ENCODE data around the gene ZSCAN5A.
A peak's percentile ranks its signal among the peaks of the same experiment; 100 is the strongest.
"Not testable (repeated sequence)": the region's sequence is repeated elsewhere in the genome, so short reads cannot be mapped to it uniquely, and the experiment has no call there.

ZSCAN5A gene

GRCh38 chr19:56270676-56271075 lies 44.0 kb downstream of the ZSCAN5A start:
- DNase-seq, result no peak

GRCh38 chr19:56269348-56269747 lies 45.3 kb downstream of the ZSCAN5A start:
- no peak for DNase-seq

GRCh38 chr19:56266051-56266450 lies 48.6 kb downstream of the ZSCAN5A start:
- DNase-seq, result peak; percentile 56

GRCh38 chr19:56263319-56263718 lies 51.3 kb downstream of the ZSCAN5A start:
- no peak for DNase-seq

- DNase-seq, result not testable (repeated sequence)
These were observed 52.7 kb downstream of the ZSCAN5A start for GRCh38 chr19:56261932-56262331.

- DNase-seq, result no peak
These were observed 53.5 kb downstream of the ZSCAN5A start for GRCh38 chr19:56261145-56261544.

GRCh38 chr19:56258272-56258671 lies 56.4 kb downstream of the ZSCAN5A start:
- no peak for DNase-seq

GRCh38 chr19:56253737-56254136 lies 60.9 kb downstream of the ZSCAN5A start:
- peak; percentile 50 for DNase-seq

GRCh38 chr19:56252699-56253422 lies 61.8 kb downstream of the ZSCAN5A start:
- DNase-seq, result peak; percentile 54

- DNase-seq, result not testable (repeated sequence)
These were observed 65.8 kb downstream of the ZSCAN5A start for GRCh38 chr19:56248736-56249338.

GRCh38 chr19:56245764-56246163 lies 68.9 kb downstream of the ZSCAN5A start:
- DNase-seq, result not testable (repeated sequence)

- no peak for DNase-seq
These were observed 69.4 kb downstream of the ZSCAN5A start for GRCh38 chr19:56245121-56245740.

- DNase-seq, result no peak
These were observed 91.2 kb downstream of the ZSCAN5A start for GRCh38 chr19:56223481-56223880.

- DNase-seq, result no peak
These were observed 91.7 kb downstream of the ZSCAN5A start for GRCh38 chr19:56222901-56223300.

GRCh38 chr19:56221851-56222250 lies 92.8 kb downstream of the ZSCAN5A start:
- DNase-seq, result no peak

GRCh38 chr19:56221442-56221841 lies 93.2 kb downstream of the ZSCAN5A start:
- not testable (repeated sequence) for DNase-seq

- no peak for DNase-seq
These were observed 95.7 kb downstream of the ZSCAN5A start for GRCh38 chr19:56218961-56219360.

- DNase-seq, result no peak
These were observed 97.3 kb downstream of the ZSCAN5A start for GRCh38 chr19:56217039-56217949.

GRCh38 chr19:56211718-56212117 lies 102.9 kb downstream of the ZSCAN5A start:
- DNase-seq, result no peak

- DNase-seq, result not testable (repeated sequence)
These were observed 104.6 kb downstream of the ZSCAN5A start for GRCh38 chr19:56210036-56210435.

- no peak for DNase-seq
These were observed 105.5 kb downstream of the ZSCAN5A start for GRCh38 chr19:56209091-56209490.

GRCh38 chr19:56207581-56207980 lies 107.1 kb downstream of the ZSCAN5A start:
- not testable (repeated sequence) for DNase-seq

- no peak for DNase-seq
These were observed 112.7 kb downstream of the ZSCAN5A start, which contains the start of gene ZSCAN5C for GRCh38 chr19:56201973-56202372. ZSCAN5C (plus strand) TSS chr19:56202273; CDS start chr19:56205914, 3,641 bp downstream.
